ENCODE data around the gene CLCC1. TPM values are rescaled to one million over a fixed set of nuclear protein-coding genes. Genes with fewer than 3 reads are reported as not detected.
"Not testable (repeated sequence)": the region's sequence is repeated elsewhere in the genome, so short reads cannot be mapped to it uniquely, and the experiment has no call there.

The CLCC1 gene
- total RNA-seq, 4 donors from 2014 or later = 8.0 to 18.9 (median 12.0) TPM

- no peak for DNase-seq
- Histone ChIP-seq H3K4me1 (peaks cover 5 to 18% (median 6%) of the 10 kb centered on the region in 3 donors), H3K4me3 (no peak overlapping the region), H3K27ac (no peak overlapping the region), H3K9me3 (no peaks in the 10 kb centered on the region), H3K36me3 (peaks cover 0 to 35% (median 8%) of the 10 kb centered on the region in 3 donors), H3K27me3 (no peaks in the 10 kb centered on the region)
- intact Hi-C loops (cut with DNase I) = no loop called here
- 96% methylated on average over 3 of the region's 3 CpGs for WGBS, 2 donors
- TF ChIP-seq POLR2A (IDR thresholded peaks at IDR 0.05) = no peak
- TF ChIP-seq, protein P1, sequence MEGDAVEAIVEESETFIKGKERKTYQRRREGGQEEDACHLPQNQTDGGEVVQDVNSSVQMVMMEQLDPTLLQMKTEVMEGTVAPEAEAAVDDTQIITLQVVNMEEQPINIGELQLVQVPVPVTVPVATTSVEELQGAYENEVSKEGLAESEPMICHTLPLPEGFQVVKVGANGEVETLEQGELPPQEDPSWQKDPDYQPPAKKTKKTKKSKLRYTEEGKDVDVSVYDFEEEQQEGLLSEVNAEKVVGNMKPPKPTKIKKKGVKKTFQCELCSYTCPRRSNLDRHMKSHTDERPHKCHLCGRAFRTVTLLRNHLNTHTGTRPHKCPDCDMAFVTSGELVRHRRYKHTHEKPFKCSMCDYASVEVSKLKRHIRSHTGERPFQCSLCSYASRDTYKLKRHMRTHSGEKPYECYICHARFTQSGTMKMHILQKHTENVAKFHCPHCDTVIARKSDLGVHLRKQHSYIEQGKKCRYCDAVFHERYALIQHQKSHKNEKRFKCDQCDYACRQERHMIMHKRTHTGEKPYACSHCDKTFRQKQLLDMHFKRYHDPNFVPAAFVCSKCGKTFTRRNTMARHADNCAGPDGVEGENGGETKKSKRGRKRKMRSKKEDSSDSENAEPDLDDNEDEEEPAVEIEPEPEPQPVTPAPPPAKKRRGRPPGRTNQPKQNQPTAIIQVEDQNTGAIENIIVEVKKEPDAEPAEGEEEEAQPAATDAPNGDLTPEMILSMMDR (IDR thresholded peaks at IDR 0.05) = no peak
Observed at GRCh38 chr1:108951242-108951641, 12.0 kb downstream of the CLCC1 start.

DNA sequence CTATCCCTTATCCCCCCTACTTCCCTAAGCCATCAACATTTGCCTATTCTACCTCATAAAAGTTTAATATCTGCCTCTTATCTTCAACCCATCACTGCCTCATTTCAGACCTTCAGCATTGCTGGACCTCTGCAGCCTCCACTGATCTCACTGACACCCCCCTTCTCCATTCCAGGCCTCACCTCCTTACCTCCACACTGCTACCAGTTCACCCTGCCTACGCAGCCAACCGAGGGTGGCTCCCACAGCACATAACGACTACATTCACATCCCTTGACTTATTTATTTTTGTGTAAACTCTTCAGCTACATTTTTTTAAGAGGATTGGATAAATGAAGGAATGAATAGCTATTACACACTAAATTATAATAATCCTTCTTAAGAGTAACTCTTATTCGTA lies 14.2 kb downstream of the CLCC1 start:
- WGBS, 2 donors = 82 to 88% methylated on average over 4 of the region's 4 CpGs
- TF ChIP-seq, protein P1 (IDR thresholded peaks at IDR 0.05) = no peak
- TF ChIP-seq POLR2A (IDR thresholded peaks at IDR 0.05) = no peak
- no peak overlapping the region for H3K27ac ChIP-seq
- no peaks in the 10 kb centered on the region for H3K27me3 ChIP-seq
- H3K36me3 ChIP-seq = peaks cover 0 to 35% (median 9%) of the 10 kb centered on the region in 3 donors
- H3K4me3 ChIP-seq = no peak overlapping the region
- intact Hi-C loops (cut with DNase I) = no loop called here
- H3K4me1 ChIP-seq = peaks cover 5 to 18% (median 6%) of the 10 kb centered on the region in 3 donors
- H3K9me3 ChIP-seq = no peaks in the 10 kb centered on the region
- DNase-seq = no peak

- no peak for DNase-seq
- Histone ChIP-seq H3K4me1 (peaks cover 5 to 18% (median 6%) of the 10 kb centered on the region in 3 donors), H3K27ac (peak overlapping the region in 3 of 4 donors; percentile 39 to 54 (median 50)), H3K9me3 (no peaks in the 10 kb centered on the region), H3K27me3 (no peaks in the 10 kb centered on the region), H3K36me3 (peaks cover 0 to 42% (median 9%) of the 10 kb centered on the region in 3 donors), H3K4me3 (peak overlapping the region in 1 of 4 donors; percentile 35)
- 17 to 19% methylated on average over 6 of the region's 6 CpGs for WGBS, 2 donors
- no peak for TF ChIP-seq POLR2A (IDR thresholded peaks at IDR 0.05)
- TF ChIP-seq, protein P1 (IDR thresholded peaks at IDR 0.05) = no peak
- intact Hi-C loops (cut with DNase I) = no loop called here
Observed at GRCh38 chr1:108947871-108948525, 15.3 kb downstream of the CLCC1 start.

DNA sequence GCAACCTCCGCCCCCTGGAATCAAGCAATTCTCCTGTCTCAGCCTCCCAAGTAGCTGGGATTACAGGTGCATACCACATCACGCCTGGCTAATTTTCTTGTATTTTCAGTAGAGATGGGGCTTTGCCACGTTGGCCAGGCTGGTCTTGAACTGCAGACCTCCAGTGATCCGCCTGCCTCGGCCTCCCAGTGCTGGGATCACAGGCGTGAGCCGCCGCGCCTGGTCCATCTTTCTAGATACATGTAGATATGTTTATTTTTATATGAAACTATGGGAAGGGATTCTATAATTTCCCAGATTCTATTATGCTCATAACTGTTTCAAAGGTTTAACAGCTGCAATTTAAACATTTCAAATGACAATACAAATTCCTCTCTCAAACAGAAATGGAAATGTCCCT lies 27.1 kb downstream of the CLCC1 start:
- Histone ChIP-seq H3K4me3 (no peak overlapping the region), H3K27ac (no peak overlapping the region), H3K36me3 (peaks cover 0 to 98% (median 33%) of the 10 kb centered on the region in 3 donors), H3K9me3 (no peaks in the 10 kb centered on the region), H3K27me3 (no peaks in the 10 kb centered on the region), H3K4me1 (no peaks in the 10 kb centered on the region)
- DNase-seq = no peak
- intact Hi-C loops (cut with DNase I) = no loop called here
- TF ChIP-seq POLR2A (IDR thresholded peaks at IDR 0.05) = no peak
- TF ChIP-seq, protein P1 (IDR thresholded peaks at IDR 0.05) = no peak
- 94% methylated on average over 9 of the region's 9 CpGs for WGBS, 2 donors

DNA sequence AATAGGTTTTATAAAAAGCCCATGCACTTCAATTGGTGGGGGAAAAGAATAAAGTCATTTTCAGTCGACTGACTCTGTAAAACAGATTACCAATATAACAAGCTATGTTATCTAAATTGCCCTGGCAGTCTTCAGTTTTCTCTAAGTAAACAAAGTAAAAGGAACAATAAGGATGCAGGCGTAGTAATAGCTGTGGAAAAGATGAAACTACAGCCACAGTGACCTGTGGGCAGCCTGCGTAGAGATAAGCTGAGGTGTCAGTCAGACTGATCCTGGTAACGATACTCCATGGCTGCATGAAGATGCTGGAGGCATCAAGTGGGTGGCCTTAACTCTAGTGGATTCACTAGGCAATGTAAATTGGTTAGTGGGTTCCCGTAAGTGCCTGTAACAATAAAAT lies 29.3 kb downstream of the CLCC1 start:
- Histone ChIP-seq H3K9me3 (no peaks in the 10 kb centered on the region), H3K27me3 (no peaks in the 10 kb centered on the region), H3K27ac (no peak overlapping the region), H3K4me1 (no peaks in the 10 kb centered on the region), H3K4me3 (no peak overlapping the region), H3K36me3 (peaks cover 6 to 98% (median 45%) of the 10 kb centered on the region in 3 donors)
- 84 to 90% methylated on average over 5 of the region's 5 CpGs for WGBS, 2 donors
- DNase-seq = no peak
- no peak for TF ChIP-seq POLR2A (IDR thresholded peaks at IDR 0.05)
- TF ChIP-seq, protein P1 (IDR thresholded peaks at IDR 0.05) = no peak
- intact Hi-C loops (cut with DNase I) = no loop called here

GRCh38 chr1:108927565-108927964 lies 35.7 kb downstream of the CLCC1 start:
- H3K27me3 ChIP-seq; H3K4me3 ChIP-seq; H3K9me3 ChIP-seq; H3K27ac ChIP-seq; DNase-seq; H3K4me1 ChIP-seq; intact Hi-C loops (cut with DNase I): not testable (repeated sequence)
- 78 to 94% methylated on average over 1 of the region's 1 CpG for WGBS, 2 donors
- H3K36me3 ChIP-seq = peaks cover 18 to 100% (median 32%) of the 10 kb centered on the region in 3 donors

Data from esophagus squamous epithelium (tissue), 5 donors.